Measurements from ENCODE around the gene PDLIM4. TPM values are rescaled to one million over a fixed set of nuclear protein-coding genes. Genes with fewer than 3 reads are reported as not detected.
A peak's percentile ranks its signal among the peaks of the same experiment; 100 is the strongest.

PDLIM4 gene
- total and polyA plus RNA-seq, 11 donors = 2.4 to 16.9 (median 8.1) TPM

DNA sequence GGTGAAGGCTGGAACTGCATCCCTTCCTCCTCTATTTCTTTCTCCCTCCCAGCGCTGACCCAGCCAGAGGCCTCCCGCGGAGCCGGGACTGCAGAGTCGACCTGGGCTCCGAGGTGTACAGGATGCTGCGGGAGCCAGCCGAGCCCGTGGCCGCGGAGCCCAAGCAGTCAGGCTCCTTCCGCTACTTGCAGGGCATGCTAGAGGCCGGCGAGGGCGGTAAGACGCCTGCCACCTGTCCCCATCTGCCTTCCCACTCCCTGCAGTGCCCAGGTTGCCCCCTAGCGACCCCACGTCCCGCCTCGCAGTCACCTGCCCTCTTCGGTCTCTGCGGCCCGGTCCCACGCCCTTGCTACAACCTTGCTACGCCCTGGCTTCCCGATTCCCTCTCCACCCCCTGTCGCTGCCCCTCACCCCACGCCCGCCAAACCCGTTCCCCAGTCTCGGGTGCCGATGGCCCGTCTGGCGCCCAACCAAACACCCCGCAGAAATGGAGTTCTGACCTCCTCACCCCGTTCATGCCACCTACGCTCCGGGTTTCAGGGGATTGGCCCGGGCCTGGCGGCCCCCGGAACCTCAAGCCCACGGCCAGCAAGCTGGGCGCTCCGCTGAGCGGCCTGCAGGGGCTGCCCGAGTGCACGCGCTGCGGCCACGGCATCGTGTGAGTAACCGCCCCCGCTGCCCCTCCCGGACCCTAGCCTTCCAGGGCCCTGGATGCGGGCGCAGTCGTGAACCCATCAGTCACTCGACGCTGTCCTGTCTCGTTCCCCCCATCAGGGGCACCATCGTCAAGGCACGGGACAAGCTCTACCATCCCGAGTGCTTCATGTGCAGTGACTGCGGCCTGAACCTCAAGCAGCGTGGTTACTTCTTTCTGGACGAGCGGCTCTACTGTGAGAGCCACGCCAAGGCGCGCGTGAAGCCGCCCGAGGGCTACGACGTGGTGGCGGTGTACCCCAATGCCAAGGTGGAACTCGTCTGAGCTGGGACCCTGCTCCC, 14.1 kb downstream of the PDLIM4 start:
- ATAC-seq (peak in 3 of 4 donors; percentile 27 to 57 (median 50)), DNase-seq (peak in 1 of 5 donors; percentile 20)
- Histone ChIP-seq H3K27ac (peak overlapping the region in 1 of 12 donors; percentile 11), H3K4me1 (peaks cover 0 to 14% (median under 1%) of the 10 kb centered on the region in 12 donors), H3K9me3 (no peaks in the 10 kb centered on the region), H3K27me3 (no peaks in the 10 kb centered on the region), H3K4me3 (peak overlapping the region in 5 of 12 donors; percentile 5 to 32 (median 17)), H3K36me3 (peaks cover 0 to 7% (median 0%) of the 10 kb centered on the region in 9 donors)
- intact Hi-C loops (cut with DNase I) = loop anchor here in 5 of 10 donors (5.0 to 10.0 kb wide), 6 partner anchors 34 to 233 kb away; no protein-coding TSS in a partner anchor
- 74 to 83% (median 78%) methylated on average over 59 to 77 of the region's 77 CpGs for WGBS, 4 donors
- TF ChIP-seq CTCF (IDR thresholded peaks at IDR 0.05) (peak in 2 of 12 donors; percentile 9 to 20), POLR2A (IDR thresholded peaks at IDR 0.05) (no peak)

DNA sequence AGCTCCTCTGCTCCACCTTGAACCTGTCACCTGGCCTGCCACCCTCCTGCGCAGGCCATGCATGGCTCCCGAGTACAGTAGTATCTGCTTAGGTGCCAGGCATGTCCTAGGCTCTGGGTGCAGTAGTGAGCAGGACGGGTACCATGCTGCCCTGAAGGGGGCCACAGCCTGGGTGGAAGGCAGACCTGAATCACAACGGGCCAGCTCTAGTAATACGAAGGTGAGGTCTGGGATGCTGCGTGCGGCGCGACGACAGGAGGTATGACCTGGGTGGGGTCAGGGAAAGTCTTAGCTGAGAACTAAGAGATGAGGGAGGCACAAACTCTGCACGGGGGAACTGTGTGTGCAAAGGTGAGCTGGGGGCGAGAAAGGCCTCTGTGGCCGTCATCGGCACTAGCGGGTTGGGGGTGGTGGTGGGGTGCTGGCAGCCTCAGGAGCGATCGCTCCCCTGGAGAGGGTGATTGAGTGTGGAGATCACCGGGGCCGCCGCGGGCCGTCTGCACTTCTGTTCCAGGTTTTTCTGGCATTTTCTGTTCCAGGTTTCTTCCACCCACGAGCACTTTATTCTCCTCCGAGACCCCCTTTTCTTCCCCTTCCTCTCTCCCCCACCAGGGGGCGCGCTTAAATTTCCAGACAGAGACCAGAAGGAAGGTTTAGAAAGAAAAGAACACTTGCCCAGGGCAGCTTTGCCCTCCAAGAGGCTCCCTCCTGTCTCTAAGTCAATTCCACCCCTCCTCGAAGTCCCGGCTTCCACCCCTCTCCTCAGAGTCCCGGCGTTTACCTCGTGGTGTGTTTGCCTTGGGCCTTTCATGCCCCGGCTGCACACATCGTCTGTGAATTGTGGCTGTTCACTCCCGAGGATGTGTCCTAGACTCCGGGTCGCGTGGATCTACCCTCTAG, 15.1 kb downstream of the PDLIM4 start:
- intact Hi-C loops (cut with DNase I) = loop anchor here in 5 of 10 donors (5.0 to 10.0 kb wide), 6 partner anchors 35 to 232 kb away; no protein-coding TSS in a partner anchor
- DNase-seq = peak in 3 of 5 donors; percentile 49 to 76 (median 52)
- TF ChIP-seq CTCF (IDR thresholded peaks at IDR 0.05) (peak; percentile 79 to 93 (median 86)), POLR2A (IDR thresholded peaks at IDR 0.05) (no peak)
- ATAC-seq = peak in 3 of 4 donors; percentile 14 to 53 (median 45)
- H3K4me3 ChIP-seq = peak overlapping the region in 3 of 12 donors; percentile 2 to 42 (median 29)
- H3K27me3 ChIP-seq = no peaks in the 10 kb centered on the region
- H3K9me3 ChIP-seq = no peaks in the 10 kb centered on the region
- H3K27ac ChIP-seq = peak overlapping the region in 1 of 12 donors; percentile 53
- H3K36me3 ChIP-seq = no peaks in the 10 kb centered on the region
- peaks cover 0 to 13% (median 0%) of the 10 kb centered on the region in 12 donors for H3K4me1 ChIP-seq
- 54 to 64% (median 62%) methylated on average over 37 of the region's 37 CpGs for WGBS, 4 donors

- TF ChIP-seq POLR2A (IDR thresholded peaks at IDR 0.05) (no peak), CTCF (IDR thresholded peaks at IDR 0.05) (no peak)
- 85 to 94% (median 90%) methylated on average over 2 of the region's 2 CpGs for WGBS, 4 donors
- no peak for ATAC-seq
- intact Hi-C loops (cut with DNase I) = loop anchor here in 5 of 10 donors (5.0 to 10.0 kb wide), 6 partner anchors 36 to 231 kb away; no protein-coding TSS in a partner anchor
- DNase-seq = no peak
- H3K9me3 ChIP-seq = no peaks in the 10 kb centered on the region
- peak overlapping the region in 1 of 12 donors; percentile 53 for H3K27ac ChIP-seq
- no peaks in the 10 kb centered on the region for H3K27me3 ChIP-seq
- peaks cover 0 to 7% (median 0%) of the 10 kb centered on the region in 12 donors for H3K4me1 ChIP-seq
- H3K36me3 ChIP-seq = no peaks in the 10 kb centered on the region
- no peak overlapping the region for H3K4me3 ChIP-seq
These were observed 16.1 kb downstream of the PDLIM4 start for GRCh38 chr5:132273631-132274030.

Data from heart left ventricle (tissue), 16 donors.